Ovary (tissue), 9 donors: ENCODE data around the gene RGS12. TPM values are rescaled to one million over a fixed set of nuclear protein-coding genes. Genes with fewer than 3 reads are reported as not detected.

Source experiments
- DNase-seq, 5 donors: peaks; one replicate each; pipeline ENCODE4 v3.0.0-alpha.2; 2019 to 2020
- H3K27ac ChIP-seq, 2 donors: fragments of 200-600 bp; one replicate each; pipeline versions ENCODE4 v1.5.1 to v1.8.0; 2019 to 2022
- H3K27me3 ChIP-seq: fragments of 200-600 bp; one replicate; pipeline ENCODE4 v1.8.0; 2022
- H3K36me3 ChIP-seq: fragments of 200-600 bp; sonication (generic); one replicate; pipeline ENCODE4 v1.5.1; 2019
- H3K4me1 ChIP-seq: one replicate; pipeline ENCODE4 v1.8.1; 2013; ENCODE audit warnings: mild to moderate bottlenecking, moderate library complexity; ENCODE audit not compliant: insufficient read depth
- H3K4me3 ChIP-seq: fragments of 200-600 bp; sonication (generic); one replicate; pipeline ENCODE4 v1.5.1; 2017
- H3K9me3 ChIP-seq, 2 donors: fragments of 200-600 bp in 1 of 2; sonication (generic) in 1 of 2; one replicate each; pipeline versions ENCODE4 v1.5.1 to v1.8.1; 2013 to 2019; ENCODE audit warnings: mild to moderate bottlenecking in 1 of 2, moderate library complexity in 1 of 2
- CTCF ChIP-seq, 3 donors: fragments of 450-650 bp in 2 of 3; fragments of 200-600 bp in 1 of 3; IDR thresholded peaks; one replicate each; pipeline versions ENCODE4 v1.5.1 to v1.8.0; 2016 to 2022; ENCODE audit warnings: antibody characterized with exemption in 3 of 3, mild to moderate bottlenecking in 1 of 3
- EP300 ChIP-seq: sonication (generic); formaldehyde crosslinking; IDR thresholded peaks from one replicate; pipeline ENCODE4 v1.6.1; 2017; ENCODE audit warnings: antibody characterized with exemption
- POLR2A ChIP-seq: fragments of 450-650 bp; IDR thresholded peaks from one replicate; pipeline ENCODE4 v1.6.1; 2017; ENCODE audit warnings: antibody characterized with exemption, mild to moderate bottlenecking, moderate library complexity
- WGBS, 3 donors: extraction: QIAGEN DNeasy Blood & Tissue Kit in 1 of 3; methylation state at CpG; one replicate each; pipeline versions ENCODE4 v1.1.5 to v1.1.7; 2013 to 2017; 5-methylcytosine and 5-hydroxymethylcytosine counted together
- intact Hi-C, 4 donors: fragments of 100-400 bp; cut with DNase I; formaldehyde crosslinking; loops; one replicate each; pipeline versions ENCODE4 v1.11.0 to v1.15.1; 2022 to 2023
- polyA plus RNA-seq, 2 donors: library from polyadenylated mRNA; stranded (reverse); fragments of 200-250 nt in 1 of 2; fragments of 350-450 nt in 1 of 2; fragmentation: Illumina TruSeq in 1 of 2; extraction: RNeasy Lipid Tissue Mini Kit (QIAGEN cat#74804) in 1 of 2; gene quantifications; one replicate each; pipeline ENCODE4 v1.2.3, GENCODE V29; 2013 to 2014
- total RNA-seq, 7 donors: library from RNA; depleted of rRNA in 2 of 7; stranded (reverse); fragments of >200 nt in 2 of 7; fragmentation: NEBNext Ultra II Directional in 3 of 7; extraction: Animal tissue kit (Norgen Biotek cat#: 25700) in 3 of 7; gene quantifications; one replicate each; pipeline versions ENCODE4 v1.1.0 to v1.2.4, GENCODE V29; 2016 to 2023
- donor health status: DM: no; HTN: no; CAD: no; lungs with moderate emphysema.
- donor health status: DM: no; HTN: no; CAD: no.
- donor health status: Bipolar disorder and iron deficiency.
- donor health status: DM: yes; HTN: yes; CAD: no.
- donor health status: DM: no; HTN: no; CAD: no.
- donor health status: DM: yes; HTN: yes; CAD: no.

Gene RGS12
- total and polyA plus RNA-seq, 9 donors: 11.4 to 50.7 (median 30.9) TPM

DNA sequence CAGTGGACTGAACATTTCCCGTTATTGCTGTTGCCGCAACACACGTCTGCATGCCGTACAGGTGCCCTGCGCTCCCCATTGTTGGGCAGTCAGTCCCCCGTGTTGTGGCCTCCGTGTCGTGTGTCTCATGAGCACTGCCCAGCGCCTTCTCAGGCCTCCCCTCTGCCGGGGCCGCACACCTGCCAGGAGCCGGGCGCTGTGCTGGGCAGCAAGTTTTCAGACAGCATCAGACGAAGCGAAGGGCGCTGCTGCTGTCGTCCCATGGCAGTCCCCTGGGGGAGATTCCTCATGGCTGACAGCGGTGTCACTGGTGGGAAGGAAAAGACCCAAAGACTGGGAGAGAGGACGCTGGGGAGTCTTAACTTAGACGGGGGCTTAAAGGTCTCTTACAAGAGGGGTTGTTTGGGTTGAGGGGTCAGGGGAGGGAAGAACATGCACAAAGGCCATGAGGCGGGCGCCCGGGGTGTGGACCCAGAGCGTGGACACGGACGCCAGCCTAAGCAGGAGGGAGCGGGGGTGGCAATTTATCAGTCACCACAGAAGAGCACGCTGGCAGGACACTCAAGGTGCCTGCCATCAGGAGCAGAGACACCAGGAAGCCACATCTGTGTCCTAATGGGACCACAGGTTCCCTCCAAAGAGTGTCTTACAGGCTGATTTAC is 47.3 kb downstream of the RGS12 start:
- H3K27me3 ChIP-seq: no peaks in the 10 kb centered on the region
- intact Hi-C loops: loop anchor here in 3 of 4 donors (5.0 to 10.0 kb wide), 4 partner anchors 102 to 233 kb away; partner anchors contain the start of gene HGFAC (in 2 of the 3)
- WGBS, 3 donors: 93 to 96% (median 96%) methylated on average over 28 of the region's 28 CpGs
- TF ChIP-seq EP300 (no peak), CTCF (IDR thresholded peaks at IDR 0.05) (no peak), POLR2A (no peak)
- H3K4me3 ChIP-seq: no peak overlapping the region
- H3K9me3 ChIP-seq: no peaks in the 10 kb centered on the region
- no peaks in the 10 kb centered on the region for H3K36me3 ChIP-seq
- no peak overlapping the region for H3K27ac ChIP-seq
- no peak for DNase-seq
- H3K4me1 ChIP-seq: peaks cover 6% of the 10 kb centered on the region

- Histone ChIP-seq H3K27ac (no peak overlapping the region), H3K4me1 (peaks cover 3% of the 10 kb centered on the region), H3K36me3 (no peaks in the 10 kb centered on the region), H3K27me3 (no peaks in the 10 kb centered on the region), H3K4me3 (no peak overlapping the region), H3K9me3 (no peaks in the 10 kb centered on the region)
- intact Hi-C loops: loop anchor here in 3 of 4 donors (5.0 to 10.0 kb wide), 4 partner anchors 102 to 233 kb away; partner anchors contain the start of gene HGFAC (in 2 of the 3)
- TF ChIP-seq POLR2A (no peak), CTCF (IDR thresholded peaks at IDR 0.05) (no peak), EP300 (no peak)
- no peak for DNase-seq
- 91 to 93% (median 91%) methylated on average over 16 of the region's 16 CpGs for WGBS, 3 donors
Observed at GRCh38 chr4:3340700-3341083, 47.9 kb downstream of the RGS12 start.

DNA sequence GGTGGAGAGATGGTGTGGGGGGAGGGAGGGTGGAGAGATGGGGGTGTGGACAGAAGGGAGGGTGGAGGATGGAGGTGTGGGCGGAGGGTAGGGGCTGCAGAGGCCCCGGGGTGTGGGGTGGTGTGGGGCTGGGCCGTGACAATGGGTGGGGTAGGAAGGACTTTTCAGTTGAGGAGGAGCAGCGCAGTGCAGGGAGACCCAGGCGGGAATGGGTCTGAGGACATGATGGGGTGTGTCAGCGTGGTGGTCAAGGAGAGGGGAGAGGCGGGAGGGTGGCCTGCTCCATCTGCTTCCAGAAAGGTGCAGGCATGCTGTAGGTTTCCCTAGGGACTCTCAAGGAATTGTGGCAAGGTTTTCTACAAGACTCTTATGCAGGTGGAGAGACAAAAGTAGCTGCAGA is 48.9 kb downstream of the RGS12 start:
- TF ChIP-seq CTCF (IDR thresholded peaks at IDR 0.05) (no peak), POLR2A (no peak), EP300 (no peak)
- Histone ChIP-seq H3K4me1 (peaks cover 3% of the 10 kb centered on the region), H3K4me3 (no peak overlapping the region), H3K9me3 (no peaks in the 10 kb centered on the region), H3K27ac (no peak overlapping the region), H3K27me3 (no peaks in the 10 kb centered on the region), H3K36me3 (no peaks in the 10 kb centered on the region)
- DNase-seq: no peak
- WGBS, 3 donors: 74 to 84% (median 80%) methylated on average over 7 of the region's 7 CpGs
- intact Hi-C loops: loop anchor here in 3 of 4 donors (5.0 to 10.0 kb wide), 4 partner anchors 101 to 234 kb away; partner anchors contain the start of gene HGFAC (in 2 of the 3)

DNA sequence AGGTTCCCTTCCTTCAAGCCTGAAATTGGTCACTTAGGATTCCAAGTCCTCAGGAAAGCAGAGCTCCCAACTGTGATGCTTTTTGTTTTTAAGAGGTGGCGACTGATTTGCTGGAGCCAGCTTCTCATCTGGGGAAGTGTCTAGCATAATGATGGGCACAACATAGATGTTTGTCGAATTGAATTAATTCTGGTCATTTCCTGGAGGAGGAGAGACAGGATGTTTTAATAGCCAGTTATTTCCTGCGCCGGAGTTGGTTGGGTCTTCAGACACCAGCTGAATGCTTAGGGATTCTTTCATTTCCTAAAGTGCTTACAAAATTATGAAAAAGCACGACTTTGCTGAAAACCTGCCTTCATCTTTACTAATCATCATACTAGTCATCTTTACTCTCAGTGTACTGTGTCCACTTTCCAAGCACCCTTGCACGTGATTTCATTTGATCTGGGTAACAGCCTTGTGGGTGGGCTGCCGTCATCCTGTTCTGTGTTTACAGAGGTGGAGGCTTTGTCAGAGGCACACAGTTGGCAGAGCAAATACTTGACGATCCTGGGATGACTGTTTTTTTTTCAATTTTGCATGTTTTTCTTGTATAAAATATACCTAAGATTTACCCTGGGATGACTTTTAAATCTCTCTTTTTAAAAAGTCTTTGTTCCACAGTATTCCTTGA is 49.5 kb downstream of the RGS12 start:
- Histone ChIP-seq H3K36me3 (no peaks in the 10 kb centered on the region), H3K9me3 (no peaks in the 10 kb centered on the region), H3K4me1 (peaks cover 1% of the 10 kb centered on the region), H3K27ac (no peak overlapping the region), H3K27me3 (no peaks in the 10 kb centered on the region), H3K4me3 (no peak overlapping the region)
- TF ChIP-seq CTCF (IDR thresholded peaks at IDR 0.05) (no peak), POLR2A (no peak), EP300 (no peak)
- no peak for DNase-seq
- WGBS, 3 donors: 29 to 48% (median 39%) methylated on average over 8 of the region's 8 CpGs
- intact Hi-C loops: loop anchor here in 3 of 4 donors (5.0 to 10.0 kb wide), 4 partner anchors 100 to 235 kb away; partner anchors contain the start of gene HGFAC (in 2 of the 3)

Other genes with a start within 250 kb of the RGS12 start
- gene HTT-AS, start 218.5 kb upstream of the RGS12 start, total RNA-seq: not detected
- not detected for gene HTT-AS, start 218.5 kb upstream of the RGS12 start, polyA plus RNA-seq
- 10 to 100 TPM; 28.3 to 63.2 (median 39.1) TPM for gene HTT, start 218.3 kb upstream of the RGS12 start, total RNA-seq
- 10 to 100 TPM; 13.3 to 35.2 TPM for gene HTT, start 218.3 kb upstream of the RGS12 start, polyA plus RNA-seq
- gene MSANTD1, start 43.9 kb upstream of the RGS12 start, total RNA-seq: 1 to 10 TPM in 3 of 7 donors, under 1 TPM in 4; 0.61 to 1.4 (median 0.98) TPM
- under 1 TPM; 0.15 to 0.24 TPM for gene MSANTD1, start 43.9 kb upstream of the RGS12 start, polyA plus RNA-seq
- gene HGFAC, start 148.9 kb downstream of the RGS12 start, total RNA-seq: 1 to 10 TPM in 1 of 7 donors, under 1 TPM in 5, not detected in 1; 0.15 to 2.1 (median 0.47) TPM
- 1 to 10 TPM in 1 of 2 donors, not detected in 1; 1.1 TPM for gene HGFAC, start 148.9 kb downstream of the RGS12 start, polyA plus RNA-seq
- 10 to 100 TPM in 2 of 7 donors, 1 to 10 TPM in 2, under 1 TPM in 1, not detected in 2; 0.24 to 33.4 (median 2.5) TPM for gene DOK7, start 170.3 kb downstream of the RGS12 start, total RNA-seq
- under 1 TPM in 1 of 2 donors, not detected in 1; 0.19 TPM for gene DOK7, start 170.3 kb downstream of the RGS12 start, polyA plus RNA-seq
- 100 to 1,000 TPM in 6 of 7 donors, 10 to 100 TPM in 1; 87.8 to 165 (median 135) TPM for gene LRPAP1, start 239.4 kb downstream of the RGS12 start, total RNA-seq
- gene LRPAP1, start 239.4 kb downstream of the RGS12 start, polyA plus RNA-seq: 100 to 1,000 TPM in 1 of 2 donors, 10 to 100 TPM in 1; 74.3 to 179 TPM